Stomach (tissue), 9 donors: Measurements from ENCODE around the gene ADD1. TPM values are rescaled to one million over a fixed set of nuclear protein-coding genes. Genes with fewer than 3 reads are reported as not detected.
A peak's percentile ranks its signal among the peaks of the same experiment; 100 is the strongest.

Source experiments
- DNase-seq, 2 donors: peaks; one replicate each; pipeline versions ENCODE4 v3.0.0 to v3.0.0-alpha.2; 2013 to 2019
- H3K27ac ChIP-seq, 5 donors: fragments of 200-600 bp in 4 of 5; sonication (generic) in 4 of 5; one replicate each; pipeline ENCODE4 v1.5.1; 2013 to 2019; ENCODE audit warnings: mild to moderate bottlenecking in 1 of 5, moderate library complexity in 1 of 5
- H3K27me3 ChIP-seq, 3 donors: fragments of 200-600 bp; sonication (generic); one replicate each; pipeline ENCODE4 v1.5.1; 2017 to 2019; ENCODE audit warnings: mixed run types in 1 of 3
- H3K36me3 ChIP-seq, 4 donors: fragments of 200-600 bp; sonication (generic); 1 replicate in 3 of 4; 2 replicates in 1 of 4; pipeline ENCODE4 v1.5.1; 2016 to 2019
- H3K4me1 ChIP-seq, 4 donors: fragments of 200-600 bp; sonication (generic); one replicate each; pipeline ENCODE4 v1.5.1; 2016 to 2019
- H3K4me3 ChIP-seq, 4 donors: fragments of 200-600 bp; sonication (generic) in 3 of 4; one replicate each; pipeline ENCODE4 v1.5.1; 2016 to 2019; ENCODE audit warnings: mild to moderate bottlenecking in 1 of 4
- H3K9me3 ChIP-seq, 4 donors: fragments of 200-600 bp; sonication (generic); one replicate each; pipeline ENCODE4 v1.5.1; 2016 to 2019
- CTCF ChIP-seq, 7 experiments: fragments of 450-650 bp in 4 of 7; fragments of 200-600 bp in 3 of 7; sonication (generic) in 3 of 7; IDR thresholded peaks; one replicate each; pipeline ENCODE4 v1.5.1; 2016 to 2019; ENCODE audit warnings: antibody characterized with exemption in 7 of 7, control low read depth in 2 of 7, mild to moderate bottlenecking in 1 of 7
- EP300 ChIP-seq: sonication (generic); formaldehyde crosslinking; IDR thresholded peaks from one replicate; pipeline ENCODE4 v1.6.1; 2017; ENCODE audit warnings: antibody characterized with exemption
- POLR2A ChIP-seq, 4 donors: fragments of 450-650 bp; IDR thresholded peaks; one replicate each; pipeline ENCODE4 v1.6.1; 2016; ENCODE audit warnings: antibody characterized with exemption in 4 of 4, control low read depth in 2 of 4, mild to moderate bottlenecking in 1 of 4, moderate library complexity in 1 of 4
- POLR2AphosphoS5 ChIP-seq, 3 donors: sonication (generic); formaldehyde crosslinking; IDR thresholded peaks; one replicate each; pipeline ENCODE4 v1.6.1; 2016; ENCODE audit warnings: antibody characterized with exemption in 3 of 3
- WGBS, 5 donors: extraction: QIAGEN DNeasy Blood & Tissue Kit in 3 of 5; methylation state at CpG; one replicate each; pipeline versions ENCODE4 v1.1.5 to v1.1.7; 2013 to 2018; 5-methylcytosine and 5-hydroxymethylcytosine counted together
- intact Hi-C: fragments of 100-400 bp; cut with DNase I; formaldehyde crosslinking; loops from one replicate; pipeline ENCODE4 v1.15.1; 2023; ENCODE audit warnings: low total_unique reads
- polyA plus RNA-seq, 3 donors: library from polyadenylated mRNA; stranded (reverse); fragments of 200-250 nt; gene quantifications; one replicate each; pipeline ENCODE4 v1.2.3, GENCODE V29; 2013
- total RNA-seq, 5 donors: library from RNA; depleted of rRNA; stranded (reverse); fragments of >200 nt; gene quantifications; one replicate each; pipeline versions ENCODE4 v1.1.0 to v1.2.3, GENCODE V29; 2014 to 2016
- donor health status: healthy with polysubstance abuse.
- donor health status: Bipolar disorder and iron deficiency.
- donor health status: healthy.

The ADD1 gene
- total and polyA plus RNA-seq, 8 donors, result 103 to 1,174 (median 207) TPM

- peak; percentile 62 to 93 for DNase-seq
- Histone ChIP-seq H3K4me3 (peak overlapping the region; percentile 2 to 40 (median 28)), H3K27ac (peak overlapping the region; percentile 64 to 92 (median 83)), H3K4me1 (peaks cover 76 to 97% (median 94%) of the 10 kb centered on the region in 4 donors), H3K9me3 (no peaks in the 10 kb centered on the region), H3K36me3 (no peaks in the 10 kb centered on the region), H3K27me3 (no peaks in the 10 kb centered on the region)
- WGBS, 5 donors, result 34 to 57% (median 43%) methylated on average over 14 to 29 of the region's 29 CpGs
- intact Hi-C loops, result no loop called here
- TF ChIP-seq POLR2AphosphoS5 (IDR thresholded peaks at IDR 0.05) (peak in 1 of 3 donors; percentile 9), POLR2A (IDR thresholded peaks at IDR 0.05) (no peak), EP300 (peak; percentile 50), CTCF (IDR thresholded peaks at IDR 0.05) (no peak)
These were observed 42.7 kb upstream of the ADD1 start for GRCh38 chr4:2800691-2801596.

GRCh38 chr4:2802618-2803531 is 40.8 kb upstream of the ADD1 start:
- Histone ChIP-seq H3K27me3 (no peaks in the 10 kb centered on the region), H3K9me3 (no peaks in the 10 kb centered on the region), H3K36me3 (no peaks in the 10 kb centered on the region), H3K4me1 (peaks cover 76 to 97% (median 94%) of the 10 kb centered on the region in 4 donors), H3K27ac (peak overlapping the region in 3 of 5 donors; percentile 42 to 88 (median 45)), H3K4me3 (no peak overlapping the region)
- 86 to 92% (median 90%) methylated on average over 20 to 27 of the region's 27 CpGs for WGBS, 5 donors
- DNase-seq, result peak in 1 of 2 donors; percentile 7
- TF ChIP-seq CTCF (IDR thresholded peaks at IDR 0.05) (no peak), POLR2A (IDR thresholded peaks at IDR 0.05) (no peak), EP300 (no peak), POLR2AphosphoS5 (IDR thresholded peaks at IDR 0.05) (no peak)
- intact Hi-C loops, result no loop called here

DNA sequence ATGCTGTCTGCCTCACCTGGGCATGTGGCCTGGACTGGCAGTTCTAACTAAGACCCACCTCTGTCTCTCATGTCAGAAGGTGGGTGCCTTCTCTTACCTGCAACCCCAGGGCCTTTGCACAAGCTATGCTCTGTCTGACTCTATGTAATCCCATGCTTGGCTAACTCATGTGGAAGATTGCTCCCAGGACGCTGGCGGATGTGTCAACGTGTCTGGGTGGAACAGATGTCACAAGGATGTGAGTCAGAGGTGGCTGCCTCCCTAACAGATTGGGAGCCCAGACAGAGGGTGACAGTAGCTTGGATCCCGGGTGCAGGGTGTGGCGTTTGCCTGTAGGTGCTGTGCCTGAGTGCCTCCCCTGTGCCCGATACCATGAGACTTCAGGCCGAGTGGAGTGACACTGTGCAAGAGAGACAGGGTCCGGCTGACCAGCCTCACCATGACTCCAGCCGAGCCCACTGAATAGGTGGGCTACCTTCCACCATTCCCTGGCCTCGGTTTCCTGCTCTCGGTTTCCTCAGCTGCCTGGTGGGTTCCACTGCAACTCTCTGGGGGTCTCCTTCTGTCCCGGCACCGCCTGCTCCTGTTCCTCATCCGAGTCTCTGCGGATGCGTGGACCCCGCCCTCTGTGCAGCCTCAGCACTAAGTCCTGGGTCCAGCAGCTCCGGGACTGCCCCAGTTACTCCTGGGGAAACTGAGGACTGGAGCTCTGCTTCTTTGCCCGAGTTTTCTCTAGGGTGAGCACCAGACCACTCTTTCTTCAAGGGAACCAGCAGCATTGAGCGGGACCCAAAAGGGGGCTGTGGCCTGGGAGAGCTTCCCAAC is 39.8 kb upstream of the ADD1 start:
- TF ChIP-seq EP300, result no peak
- TF ChIP-seq POLR2AphosphoS5 (IDR thresholded peaks at IDR 0.05), result no peak
- no peak for TF ChIP-seq POLR2A (IDR thresholded peaks at IDR 0.05)
- TF ChIP-seq CTCF (IDR thresholded peaks at IDR 0.05), result no peak
- Histone ChIP-seq H3K27me3 (no peaks in the 10 kb centered on the region), H3K9me3 (no peaks in the 10 kb centered on the region), H3K36me3 (no peaks in the 10 kb centered on the region), H3K4me1 (peaks cover 69 to 95% (median 90%) of the 10 kb centered on the region in 4 donors), H3K27ac (peak overlapping the region in 4 of 5 donors; percentile 83 to 93 (median 87)), H3K4me3 (no peak overlapping the region)
- WGBS, 5 donors, result 85 to 93% (median 90%) methylated on average over 12 to 20 of the region's 20 CpGs
- DNase-seq, result no peak
- intact Hi-C loops, result no loop called here
